GM21526 (cell line): ENCODE measurements around the gene OVOL1.

ENCODE experiments used
- ATAC-seq: cut with Tn5 transposase; IDR thresholded peaks from one replicate; pipeline ENCODE4 v1.9.1; 2021; ENCODE audit warnings: moderate library complexity; ENCODE audit not compliant: unreplicated experiment, low FRiP score

OVOL1 gene

DNA sequence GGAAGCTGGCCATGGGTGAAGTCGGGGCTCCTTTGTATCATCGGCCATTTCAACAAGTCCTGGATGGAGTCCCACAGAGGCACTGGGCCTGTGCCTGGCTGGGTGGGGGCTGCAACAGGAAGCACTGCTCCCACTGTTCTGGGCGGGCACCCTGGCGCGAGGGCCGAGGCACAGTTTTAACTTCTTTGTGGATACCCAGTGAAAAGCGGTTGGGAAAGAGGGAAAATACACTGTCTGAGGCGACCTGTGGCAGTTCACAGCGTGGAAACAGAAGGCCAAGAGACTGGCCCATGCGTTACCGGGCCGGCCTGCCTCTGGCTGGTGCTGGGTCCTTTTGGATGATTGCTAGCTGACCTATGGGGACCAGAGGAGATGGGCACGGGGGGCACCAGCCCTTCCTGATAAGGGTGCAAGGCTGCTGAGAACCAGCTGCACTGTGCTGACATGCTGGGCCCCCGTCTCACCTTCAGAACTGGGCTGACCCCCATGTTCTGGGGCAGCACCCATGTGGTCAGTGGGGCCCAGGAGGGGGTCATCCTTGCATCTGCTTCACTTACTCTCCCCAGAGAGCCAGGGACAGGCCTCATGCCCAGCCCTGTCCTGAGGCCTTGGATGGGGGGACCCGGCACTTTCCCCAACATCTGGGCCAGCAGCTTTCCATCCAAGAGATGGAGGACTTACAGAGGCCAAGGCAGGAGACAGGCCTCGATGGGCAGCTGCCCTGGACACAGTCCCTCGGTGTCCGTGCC, 4.2 kb downstream of the OVOL1 start:
- ATAC-seq: no peak

GRCh38 chr11:65791719-65792213, 4.9 kb downstream of the OVOL1 start:
- ATAC-seq: peak; percentile 61

GRCh38 chr11:65792456-65792855, 5.6 kb downstream of the OVOL1 start:
- no peak for ATAC-seq

GRCh38 chr11:65793144-65793581, 6.3 kb downstream of the OVOL1 start:
- ATAC-seq: no peak

GRCh38 chr11:65793625-65794400, 7.0 kb downstream of the OVOL1 start:
- no peak for ATAC-seq

DNA sequence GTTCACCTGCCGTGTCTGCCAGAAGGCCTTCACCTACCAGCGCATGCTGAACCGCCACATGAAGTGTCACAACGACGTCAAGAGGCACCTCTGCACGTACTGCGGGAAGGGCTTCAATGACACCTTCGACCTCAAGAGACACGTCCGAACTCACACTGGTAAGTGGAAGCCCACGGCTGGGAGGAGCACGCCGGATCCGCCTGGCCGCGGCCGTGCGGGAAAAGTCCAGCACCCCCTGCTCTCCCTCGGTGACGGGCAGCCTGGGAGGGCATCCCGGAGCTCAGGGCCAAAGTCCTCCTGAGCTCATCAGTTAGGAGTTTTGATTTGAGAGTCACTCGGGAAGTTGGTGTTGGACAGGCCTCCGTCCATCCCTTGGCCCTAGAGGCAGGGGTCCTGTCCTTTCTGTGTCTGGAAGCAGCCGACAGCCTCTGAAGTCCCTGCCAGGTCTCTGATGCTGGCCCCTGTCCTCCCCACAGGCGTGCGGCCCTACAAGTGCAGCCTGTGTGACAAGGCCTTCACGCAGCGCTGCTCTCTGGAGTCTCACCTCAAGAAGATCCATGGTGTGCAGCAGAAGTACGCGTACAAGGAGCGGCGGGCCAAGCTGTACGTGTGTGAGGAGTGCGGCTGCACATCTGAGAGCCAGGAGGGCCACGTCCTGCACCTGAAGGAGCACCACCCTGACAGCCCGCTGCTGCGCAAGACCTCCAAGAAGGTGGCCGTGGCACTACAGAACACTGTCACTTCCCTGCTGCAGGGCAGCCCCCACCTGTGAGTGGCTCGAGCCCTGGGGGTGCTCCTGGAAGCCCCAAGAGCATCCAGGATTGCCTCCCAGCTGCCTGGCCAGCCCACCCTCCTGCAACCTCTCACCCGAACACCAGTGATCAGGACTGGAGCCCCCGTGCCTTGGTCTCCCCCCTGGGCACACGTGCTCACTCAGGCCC, 8.0 kb downstream of the OVOL1 start:
- ATAC-seq: no peak

- no peak for ATAC-seq
Measured at GRCh38 chr11:65796726-65797601, 10.1 kb downstream of the OVOL1 start.

GRCh38 chr11:65797711-65798110, 10.8 kb downstream of the OVOL1 start:
- ATAC-seq: no peak

- no peak for ATAC-seq
Measured at GRCh38 chr11:65798882-65799281, 12.0 kb downstream of the OVOL1 start.

DNA sequence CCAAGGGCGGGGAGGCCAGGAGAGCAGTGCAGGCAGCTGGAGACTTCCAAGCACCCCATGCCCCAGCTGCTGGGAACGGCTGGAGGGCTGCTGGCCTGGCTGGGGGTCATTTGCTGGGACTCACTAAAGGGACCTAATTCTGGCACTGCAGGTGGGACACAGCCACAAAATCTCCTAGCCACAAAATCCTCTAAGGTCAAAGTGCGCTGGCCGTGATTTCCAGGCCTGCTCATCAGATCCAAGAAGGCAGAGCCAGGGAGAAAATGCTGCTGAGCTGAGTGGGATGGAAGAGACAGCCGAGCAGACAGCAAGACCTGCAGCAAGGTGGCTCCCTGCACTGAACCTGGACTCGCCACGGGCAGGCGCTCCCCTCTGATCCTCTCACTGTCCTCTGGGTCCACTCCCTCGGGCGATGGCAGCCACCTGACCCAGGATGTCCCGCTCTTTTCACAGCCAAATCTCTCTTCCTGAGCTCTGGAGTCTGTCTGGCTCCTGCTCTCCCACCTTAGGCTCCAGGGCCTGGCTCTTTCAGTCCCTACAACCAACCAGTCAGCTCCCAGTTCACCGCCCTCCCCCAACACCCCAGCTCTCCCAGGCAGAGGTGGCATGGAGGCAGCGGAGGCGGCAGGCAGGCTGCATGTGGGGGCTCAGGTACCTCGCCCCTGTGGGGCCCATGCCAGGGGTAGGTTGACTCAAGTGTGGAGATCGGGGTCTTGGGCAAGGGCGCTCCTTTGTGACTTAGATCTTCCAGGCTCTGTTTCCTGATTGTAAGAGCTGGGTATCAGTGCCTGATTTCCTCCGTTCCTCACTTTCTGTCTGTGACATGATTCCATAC, 14.5 kb downstream of the OVOL1 start:
- no peak for ATAC-seq

DNA sequence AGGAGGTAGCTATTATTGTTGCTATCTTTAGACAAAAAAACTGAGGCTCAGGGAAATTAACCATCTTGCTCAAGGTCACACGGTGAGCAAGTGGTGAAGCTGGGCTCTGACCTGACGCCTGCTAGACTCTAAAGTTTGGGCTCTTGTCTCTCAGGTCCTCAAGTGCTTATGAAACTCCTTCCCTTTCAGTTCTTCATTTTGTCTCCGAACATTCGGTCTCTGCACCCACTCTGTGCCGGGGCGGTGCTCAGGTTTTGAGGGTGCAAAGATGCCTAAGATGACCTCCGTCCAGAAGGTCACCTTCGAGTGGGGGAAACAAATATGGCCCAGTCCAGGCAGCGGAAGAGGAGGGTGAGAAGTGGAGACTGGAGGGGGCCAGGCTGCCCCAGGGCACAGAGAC, 16.0 kb downstream of the OVOL1 start:
- peak; percentile 78 for ATAC-seq

DNA sequence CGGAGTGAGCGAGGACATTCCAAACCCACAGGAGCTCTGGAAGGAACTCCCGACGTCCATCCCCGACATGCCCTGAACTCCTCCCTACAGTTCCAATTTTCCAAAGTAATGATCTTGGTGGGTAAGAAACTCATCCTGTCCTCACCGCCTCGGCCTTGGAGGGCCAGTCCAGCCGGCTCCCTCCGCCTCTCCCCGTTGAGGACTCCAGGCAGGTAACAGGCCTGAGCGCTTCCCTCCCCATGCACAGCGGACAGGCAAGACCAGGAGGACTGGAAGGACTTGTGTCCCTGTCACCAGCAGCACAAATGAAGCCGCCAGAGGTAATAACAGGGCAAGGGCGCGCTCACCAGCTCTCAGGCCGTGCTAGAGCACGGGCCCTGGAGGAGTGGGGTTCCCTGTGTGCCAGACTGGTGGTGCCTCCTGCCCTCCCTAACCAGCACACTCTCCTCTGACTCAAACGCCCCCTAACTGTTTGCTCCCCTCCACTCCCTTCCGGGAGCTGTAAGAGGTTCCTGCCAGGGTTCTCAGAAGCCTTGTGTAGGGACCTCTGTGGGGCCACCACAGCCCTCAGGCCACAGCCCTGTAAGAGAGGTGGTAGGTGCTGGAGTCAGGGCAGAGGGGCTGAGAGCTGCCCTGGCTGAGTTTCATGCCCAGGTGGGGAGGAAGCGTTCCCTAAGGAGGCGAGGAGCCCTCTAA, 17.1 kb downstream of the OVOL1 start:
- no peak for ATAC-seq

GRCh38 chr11:65806979-65807378, 20.1 kb downstream of the OVOL1 start:
- ATAC-seq: no peak

GRCh38 chr11:65808744-65809341, 22.0 kb downstream of the OVOL1 start:
- ATAC-seq: no peak

DNA sequence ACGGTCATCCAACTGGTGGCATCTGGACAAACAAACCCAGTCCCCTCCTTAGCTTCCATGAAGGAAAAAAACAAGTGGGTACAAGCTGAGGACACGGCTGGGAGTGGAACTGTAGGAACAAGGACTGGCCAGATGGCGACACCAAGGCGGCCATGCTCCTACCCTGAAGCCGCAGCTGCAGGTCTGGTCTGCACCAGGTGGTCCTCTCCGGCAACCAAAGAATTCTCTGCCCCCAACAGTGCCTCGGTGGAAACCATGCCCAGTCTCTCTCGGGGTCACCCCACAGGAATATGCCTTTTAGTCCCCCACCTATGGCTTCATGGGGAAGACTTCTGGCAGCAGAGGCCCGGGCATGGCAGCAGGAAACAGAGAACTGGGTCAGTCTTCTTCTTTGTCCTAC, 22.6 kb downstream of the OVOL1 start:
- ATAC-seq: no peak

- no peak for ATAC-seq
Measured at GRCh38 chr11:65810046-65810868, 23.4 kb downstream of the OVOL1 start.
